MM.1S (cell line): Measurements from ENCODE around the gene JAG1.

ENCODE experiments used
- DNase-seq: peaks from one replicate; pipeline ENCODE4 v3.0.0-alpha.2; 2015
- H2AFZ ChIP-seq: fragments of 300-600 bp; sonication (generic); 2 replicates; pipeline ENCODE4 v1.6.0; 2016; ENCODE audit warnings: antibody characterized with exemption, low read length
- H3F3A ChIP-seq: fragments of 300-600 bp; sonication (generic); 2 replicates; pipeline ENCODE4 v1.6.1; 2016; ENCODE audit warnings: mild to moderate bottlenecking, antibody characterized with exemption, low read length, moderate library complexity, mixed read lengths; ENCODE audit not compliant: insufficient read depth
- H3K27ac ChIP-seq: fragments of 300-600 bp; sonication (generic); 2 replicates; pipeline ENCODE4 v1.5.1; 2016; ENCODE audit warnings: mild to moderate bottlenecking, low read length
- H3K27me3 ChIP-seq: fragments of 300-600 bp; sonication (generic); replicated peaks from 2 replicates; pipeline ENCODE4 v1.6.0; 2016; ENCODE audit warnings: low read length; ENCODE audit not compliant: insufficient read depth
- H3K36me3 ChIP-seq: fragments of 300-600 bp; sonication (generic); replicated peaks from 2 replicates; pipeline ENCODE4 v1.6.1; 2016; ENCODE audit warnings: mild to moderate bottlenecking, low read length, mixed read lengths; ENCODE audit not compliant: insufficient read depth
- H3K4me1 ChIP-seq: fragments of 300-600 bp; sonication (generic); 2 replicates; pipeline ENCODE4 v1.6.1; 2016; ENCODE audit warnings: low read length, mixed read lengths
- H3K4me2 ChIP-seq: fragments of 300-600 bp; sonication (generic); 2 replicates; pipeline ENCODE4 v1.6.0; 2016; ENCODE audit warnings: low read depth, low read length
- H3K4me3 ChIP-seq: fragments of 300-600 bp; sonication (generic); 2 replicates; pipeline ENCODE4 v1.5.1; 2016; ENCODE audit warnings: low read length, mixed read lengths
- H3K79me2 ChIP-seq: fragments of 300-600 bp; sonication (generic); 2 replicates; pipeline ENCODE4 v1.6.1; 2016; ENCODE audit warnings: mixed run types, low read length, mixed read lengths
- H3K9ac ChIP-seq: fragments of 300-600 bp; sonication (generic); 2 replicates; pipeline ENCODE4 v1.6.1; 2016; ENCODE audit warnings: low read length, mixed read lengths
- H3K9me2 ChIP-seq: fragments of 300-600 bp; sonication (generic); replicated peaks from 2 replicates; pipeline ENCODE4 v1.6.1; 2016; ENCODE audit warnings: mild to moderate bottlenecking, low read length, mixed read lengths; ENCODE audit not compliant: insufficient read depth
- H3K9me3 ChIP-seq: fragments of 300-600 bp; sonication (generic); replicated peaks from 2 replicates; pipeline ENCODE4 v1.6.1; 2016; ENCODE audit warnings: mild to moderate bottlenecking, low read length, mixed read lengths; ENCODE audit not compliant: insufficient read depth
- H4K20me1 ChIP-seq: fragments of 300-600 bp; sonication (generic); 2 replicates; pipeline ENCODE4 v1.6.1; 2016; ENCODE audit warnings: mild to moderate bottlenecking, low read length, moderate library complexity, mixed read lengths; ENCODE audit not compliant: insufficient read depth
- EZH2 ChIP-seq: fragments of 300-600 bp; sonication (generic); optimal IDR thresholded peaks from 2 replicates; pipeline ENCODE3; 2017; ENCODE audit warnings: low read depth, mild to moderate bottlenecking, antibody characterized with exemption, low read length, mixed read lengths
- EZH2phosphoT487 ChIP-seq: fragments of 300-600 bp; sonication (generic); IDR thresholded peaks from 2 replicates; pipeline ENCODE4 v1.6.1; 2018; ENCODE audit warnings: antibody characterized with exemption, low read length
- TF ChIP-seq, protein P1 (sequence below): fragments of 300-600 bp; sonication (generic); IDR thresholded peaks from 2 replicates; pipeline ENCODE4 v1.5.1; 2016; ENCODE audit warnings: antibody characterized with exemption, low read length, mixed read lengths

Gene JAG1

DNA sequence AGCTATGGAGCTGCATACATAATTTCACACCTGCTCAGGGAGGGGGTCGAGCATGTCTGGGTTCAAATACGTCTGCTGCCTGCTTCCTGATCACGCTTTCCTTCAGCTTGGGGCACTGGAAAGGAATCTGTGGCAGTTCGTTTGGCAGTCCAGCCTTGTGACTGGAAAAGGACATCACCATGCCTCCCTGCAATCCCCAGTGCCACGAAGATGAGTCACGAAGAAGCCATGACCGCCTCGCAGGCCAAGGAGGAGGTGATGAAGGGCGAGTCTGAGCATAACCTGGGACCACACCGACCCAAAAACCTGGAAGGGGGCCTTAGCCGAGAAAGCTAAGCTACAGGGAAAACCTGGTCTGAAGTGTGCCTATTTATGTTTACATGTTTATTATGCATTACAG, 13.1 kb downstream of the JAG1 start:
- H3K27ac ChIP-seq, result no peak overlapping the region

DNA sequence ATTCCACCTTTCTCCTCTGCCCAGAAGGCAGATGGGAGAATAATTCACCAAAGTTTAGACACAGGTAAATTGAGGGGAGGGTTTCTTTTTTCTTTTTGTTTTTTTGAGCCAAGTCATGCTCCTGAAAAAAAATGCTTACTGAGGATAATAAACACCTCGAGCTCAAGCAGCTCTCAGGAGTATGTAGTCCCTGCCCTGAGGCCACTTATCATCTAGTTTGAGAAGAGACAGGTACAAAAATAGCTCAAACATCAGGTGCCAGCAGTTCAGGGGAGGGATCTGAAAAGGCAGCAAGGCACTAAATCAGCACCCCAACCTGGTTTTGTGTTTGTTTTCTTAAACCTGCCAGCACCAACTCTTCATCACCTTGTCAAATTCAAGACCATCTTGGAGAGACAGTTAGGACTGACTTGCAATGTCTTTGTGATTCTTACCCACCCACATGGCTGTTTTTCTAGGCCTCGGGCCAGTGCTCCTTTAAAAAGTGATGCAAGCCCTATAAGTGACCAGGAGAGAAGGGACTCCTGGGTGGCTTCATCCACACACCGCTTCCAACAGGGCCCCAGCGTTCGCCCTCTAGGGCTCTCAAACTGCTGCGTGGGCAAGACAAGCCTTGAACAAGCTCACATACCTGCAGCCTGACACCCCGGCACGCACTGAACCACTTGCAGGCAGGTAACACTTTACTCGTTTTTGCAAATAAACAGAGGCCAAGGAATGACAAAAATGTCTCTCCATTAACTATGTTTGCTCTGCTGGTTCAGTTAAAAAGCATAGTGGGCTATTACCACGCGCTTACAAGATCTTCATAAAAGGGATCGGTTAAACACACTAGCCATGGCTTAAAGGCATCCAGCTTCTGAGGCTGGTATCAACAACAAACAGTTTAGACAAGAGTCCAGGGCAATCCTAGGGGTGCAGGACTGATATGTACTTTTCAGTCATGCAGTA, 13.9 kb downstream of the JAG1 start:
- TF ChIP-seq, protein P1, sequence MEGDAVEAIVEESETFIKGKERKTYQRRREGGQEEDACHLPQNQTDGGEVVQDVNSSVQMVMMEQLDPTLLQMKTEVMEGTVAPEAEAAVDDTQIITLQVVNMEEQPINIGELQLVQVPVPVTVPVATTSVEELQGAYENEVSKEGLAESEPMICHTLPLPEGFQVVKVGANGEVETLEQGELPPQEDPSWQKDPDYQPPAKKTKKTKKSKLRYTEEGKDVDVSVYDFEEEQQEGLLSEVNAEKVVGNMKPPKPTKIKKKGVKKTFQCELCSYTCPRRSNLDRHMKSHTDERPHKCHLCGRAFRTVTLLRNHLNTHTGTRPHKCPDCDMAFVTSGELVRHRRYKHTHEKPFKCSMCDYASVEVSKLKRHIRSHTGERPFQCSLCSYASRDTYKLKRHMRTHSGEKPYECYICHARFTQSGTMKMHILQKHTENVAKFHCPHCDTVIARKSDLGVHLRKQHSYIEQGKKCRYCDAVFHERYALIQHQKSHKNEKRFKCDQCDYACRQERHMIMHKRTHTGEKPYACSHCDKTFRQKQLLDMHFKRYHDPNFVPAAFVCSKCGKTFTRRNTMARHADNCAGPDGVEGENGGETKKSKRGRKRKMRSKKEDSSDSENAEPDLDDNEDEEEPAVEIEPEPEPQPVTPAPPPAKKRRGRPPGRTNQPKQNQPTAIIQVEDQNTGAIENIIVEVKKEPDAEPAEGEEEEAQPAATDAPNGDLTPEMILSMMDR, result no peak
- TF ChIP-seq EZH2phosphoT487 (no peak), EZH2 (no peak)
- H3K4me3 ChIP-seq, result no peak overlapping the region
- no peaks in the 10 kb centered on the region for H3K9me3 ChIP-seq
- no peaks in the 10 kb centered on the region for H3F3A ChIP-seq
- H3K4me2 ChIP-seq, result no peak overlapping the region
- H3K79me2 ChIP-seq, result peaks cover 12% of the 10 kb centered on the region; the same call in 1 of the 2 replicates
- no peak for DNase-seq
- no peaks in the 10 kb centered on the region for H3K4me1 ChIP-seq
- H3K27ac ChIP-seq, result no peak overlapping the region
- H4K20me1 ChIP-seq, result no peaks in the 10 kb centered on the region
- H3K9ac ChIP-seq, result no peak overlapping the region
- no peaks in the 10 kb centered on the region for H3K9me2 ChIP-seq
- no peaks in the 10 kb centered on the region for H3K27me3 ChIP-seq
- peaks cover 5% of the 10 kb centered on the region; the same call in 1 of the 2 replicates for H3K36me3 ChIP-seq
- H2AFZ ChIP-seq, result no peak overlapping the region

More for the DNA sequence above, 13.1 kb downstream of the JAG1 start:
- H3K36me3 ChIP-seq, result peaks cover 5% of the 10 kb centered on the region; the same call in 1 of the 2 replicates
- H3K4me1 ChIP-seq, result no peaks in the 10 kb centered on the region
- H3K9me2 ChIP-seq, result no peaks in the 10 kb centered on the region
- H3K4me3 ChIP-seq, result no peak overlapping the region
- no peak overlapping the region for H3K9ac ChIP-seq
- no peaks in the 10 kb centered on the region for H3K27me3 ChIP-seq
- H3F3A ChIP-seq, result no peaks in the 10 kb centered on the region
- no peaks in the 10 kb centered on the region for H3K9me3 ChIP-seq
- H2AFZ ChIP-seq, result no peak overlapping the region
- H3K4me2 ChIP-seq, result no peak overlapping the region
- DNase-seq, result no peak
- TF ChIP-seq EZH2phosphoT487 (no peak), EZH2 (no peak)
- TF ChIP-seq, protein P1, result no peak
- H4K20me1 ChIP-seq, result no peaks in the 10 kb centered on the region
- H3K79me2 ChIP-seq, result peaks cover 15% of the 10 kb centered on the region

DNA sequence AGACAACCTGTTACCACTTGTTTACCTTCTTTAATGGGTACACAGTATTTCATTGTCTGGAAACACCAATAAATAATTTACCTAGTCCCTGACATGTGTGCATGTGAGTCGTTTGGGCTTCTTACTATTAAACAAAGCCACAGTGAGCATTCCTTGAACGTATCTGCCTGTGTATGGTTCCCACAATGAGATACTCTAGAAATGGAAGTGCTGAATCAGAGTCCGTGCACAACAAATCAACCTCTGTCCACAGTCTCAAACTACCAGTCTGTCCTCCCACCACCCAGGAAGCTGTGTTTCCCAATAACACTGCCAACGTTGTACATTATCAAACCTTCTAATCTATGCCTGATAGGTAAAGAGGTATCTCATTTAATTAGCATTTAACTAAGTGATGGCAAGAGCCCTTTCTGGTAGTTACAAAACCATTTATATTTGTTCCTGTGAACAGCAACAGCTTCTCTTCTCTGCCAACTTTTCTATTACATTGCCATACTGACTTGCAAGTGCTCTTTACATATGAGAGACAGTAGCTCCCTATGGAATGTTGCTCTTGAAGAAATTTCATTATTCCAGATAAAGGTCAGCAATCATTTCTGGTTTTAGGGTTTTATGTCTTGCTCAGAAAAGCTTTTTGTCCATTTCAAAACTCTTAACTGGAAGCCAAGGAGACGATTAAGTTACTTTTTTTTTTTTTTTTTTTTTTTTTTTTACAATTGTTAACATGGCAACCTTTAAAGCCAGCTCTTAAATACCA, 14.7 kb downstream of the JAG1 start:
- Histone ChIP-seq H3K4me1 (no peaks in the 10 kb centered on the region), H3K4me3 (no peak overlapping the region), H3K36me3 (peaks cover 5% of the 10 kb centered on the region; the same call in 1 of the 2 replicates), H3K9me2 (no peaks in the 10 kb centered on the region), H2AFZ (no peak overlapping the region), H3K9ac (no peak overlapping the region), H3K4me2 (no peak overlapping the region), H3K79me2 (0 out of 2 replicates have a peak, but pooled peaks cover 5% of the 10 kb centered on the region), H3K27me3 (no peaks in the 10 kb centered on the region), H3K27ac (no peak overlapping the region), H3K9me3 (no peaks in the 10 kb centered on the region), H4K20me1 (no peaks in the 10 kb centered on the region), H3F3A (no peaks in the 10 kb centered on the region)
- TF ChIP-seq, protein P1, result no peak
- no peak for TF ChIP-seq EZH2
- no peak for TF ChIP-seq EZH2phosphoT487
- DNase-seq, result no peak
